Endothelial cell of umbilical vein (primary cell): ENCODE measurements around the gene PLPPR5. TPM values are rescaled to one million over a fixed set of nuclear protein-coding genes. Genes with fewer than 3 reads are reported as not detected.

Experiments
- BruUV-seq: library from RNA; stranded (reverse); fragments of 400-500 nt; replicated peaks from 2 replicates; lab custom pipeline; 2021; lab: Mats Ljungman, UMichigan
- CTCF ChIA-PET: fragments of 300-600, 350-600 bp; sonication (Branson Sonifier 250); formaldehyde crosslinking; loops from one replicate; lab custom pipeline; 2021; ENCODE audit warnings: antibody characterized with exemption, inconsistent platforms; lab: Charles Lee
- POLR2A ChIA-PET: fragments of 300-600, 350-600 bp; sonication (Branson Sonifier 250); formaldehyde crosslinking; loops from one replicate; lab custom pipeline; 2021; ENCODE audit warnings: antibody characterized with exemption, inconsistent platforms; lab: Charles Lee
- DNase-seq: peaks from one replicate; pipeline ENCODE4 v3.0.0-alpha.2; 2011; ENCODE audit warnings: low read depth, low spot score
- FAIRE-seq: peaks from 2 replicates; lab custom pipeline; 2011; peaks lifted over from hg19 to GRCh38; lab: Jason Lieb, UNC
- H2AFZ ChIP-seq: 2 replicates; pipeline ENCODE4 v1.6.0; 2012; ENCODE audit warnings: low read depth, low read length, control low read depth, inconsistent platforms
- H3K27ac ChIP-seq: 2 replicates; pipeline ENCODE4 v1.5.1; 2011; ENCODE audit warnings: low read depth, mild to moderate bottlenecking, control low read depth, low read length, moderate library complexity; ENCODE audit not compliant: insufficient read depth
- H3K27me3 ChIP-seq, 2 experiments: 2 replicates each; pipeline versions ENCODE4 v1.6.0 to v1.6.1; 2011; ENCODE audit warnings: low read length in 2 of 2, mixed read lengths in 1 of 2; ENCODE audit not compliant: control insufficient read depth in 2 of 2, insufficient read depth in 2 of 2
- H3K36me3 ChIP-seq, 2 experiments: 2 replicates in 1 of 2; 3 replicates in 1 of 2; pipeline ENCODE4 v1.5.1; 2011; ENCODE audit warnings: low read length in 2 of 2, mild to moderate bottlenecking in 1 of 2, moderate library complexity in 1 of 2; ENCODE audit not compliant: control insufficient read depth in 2 of 2, insufficient read depth in 2 of 2; ENCODE audit errors: extremely low read depth in 1 of 2
- H3K4me1 ChIP-seq: 3 replicates; pipeline ENCODE4 v1.5.1; 2011; ENCODE audit warnings: mild to moderate bottlenecking, low read length; ENCODE audit not compliant: control insufficient read depth, insufficient read depth; ENCODE audit errors: extremely low read depth
- H3K4me2 ChIP-seq: 2 replicates; pipeline ENCODE4 v1.6.1; 2011; ENCODE audit warnings: low read length, control low read depth, mixed read lengths; ENCODE audit not compliant: insufficient read depth
- H3K4me3 ChIP-seq, 3 experiments: fragments of 200-600 bp in 1 of 3; sonication (generic), shearing (Covaris generic) in 1 of 3; replicated peaks in 1 of 3; 2 replicates each; pipeline ENCODE4 v1.5.1; 2011 to 2016; ENCODE audit warnings: control low read depth in 3 of 3, low read length in 3 of 3, mild to moderate bottlenecking in 2 of 3, inconsistent platforms in 1 of 3, low read depth in 1 of 3, moderate library complexity in 1 of 3; ENCODE audit not compliant: insufficient read depth in 1 of 3
- H3K79me2 ChIP-seq: 2 replicates; pipeline ENCODE4 v1.6.0; 2012; ENCODE audit warnings: low read length, inconsistent platforms; ENCODE audit not compliant: control insufficient read depth, insufficient read depth
- H3K9ac ChIP-seq: replicated peaks from 2 replicates; pipeline ENCODE3; 2011; ENCODE audit warnings: low read length, control low read depth; ENCODE audit not compliant: insufficient read depth; ENCODE audit errors: extremely low read depth
- H3K9me1 ChIP-seq: replicated peaks from 3 replicates; pipeline ENCODE4 v1.6.0; 2011; ENCODE audit warnings: mild to moderate bottlenecking, low read length; ENCODE audit not compliant: control insufficient read depth, insufficient read depth; ENCODE audit errors: extremely low read depth
- H3K9me3 ChIP-seq: replicated peaks from 2 replicates; pipeline ENCODE4 v1.5.1; 2012; ENCODE audit warnings: low read length, inconsistent platforms; ENCODE audit not compliant: control insufficient read depth, insufficient read depth
- H4K20me1 ChIP-seq: replicated peaks from 2 replicates; pipeline ENCODE3; 2011; ENCODE audit warnings: mild to moderate bottlenecking, low read length; ENCODE audit not compliant: control insufficient read depth, insufficient read depth; ENCODE audit errors: extremely low read depth
- CTCF ChIP-seq, 2 donors: IDR thresholded peaks; 1 replicate in 1 of 2; 2 replicates in 1 of 2; pipeline ENCODE4 v1.5.1; 2011; ENCODE audit warnings: low read length in 2 of 2, mild to moderate bottlenecking in 2 of 2, moderate library complexity in 2 of 2, control low read depth in 1 of 2, inconsistent platforms in 1 of 2, low read depth in 1 of 2; ENCODE audit not compliant: insufficient read depth in 1 of 2; ENCODE audit errors: extremely low read depth in 1 of 2
- EZH2 ChIP-seq: IDR thresholded peaks from 2 replicates; pipeline ENCODE4 v1.6.1; 2012; ENCODE audit warnings: borderline replicate concordance, low read depth, mild to moderate bottlenecking, moderate library complexity, low read length, inconsistent platforms; ENCODE audit not compliant: severe bottlenecking
- FOS ChIP-seq: IDR thresholded peaks from 2 replicates; pipeline ENCODE4 v1.6.1; 2011; ENCODE audit warnings: mild to moderate bottlenecking, low read length, moderate library complexity, borderline replicate concordance; ENCODE audit not compliant: insufficient read depth
- GATA2 ChIP-seq: IDR thresholded peaks from 2 replicates; pipeline ENCODE4 v1.7.0; 2011; ENCODE audit warnings: low read depth, mild to moderate bottlenecking, moderate library complexity, mixed read lengths, low read length; ENCODE audit not compliant: insufficient read length, insufficient read depth
- JUN ChIP-seq: IDR thresholded peaks from 2 replicates; pipeline ENCODE4 v1.6.1; 2011; ENCODE audit warnings: borderline replicate concordance, low read depth; ENCODE audit not compliant: insufficient read length, insufficient read depth
- MAX ChIP-seq: IDR thresholded peaks from 2 replicates; pipeline ENCODE4 v1.6.1; 2011; ENCODE audit not compliant: insufficient read depth, insufficient read length
- MYC ChIP-seq: IDR thresholded peaks from one replicate; pipeline ENCODE4 v1.6.1; 2011; ENCODE audit warnings: mild to moderate bottlenecking, low read depth, low read length
- POLR2A ChIP-seq: IDR thresholded peaks from 2 replicates; pipeline ENCODE4 v1.6.1; 2012; ENCODE audit warnings: low read depth, mild to moderate bottlenecking, control low read depth, low read length
- POLR2AphosphoS5 ChIP-seq: IDR thresholded peaks from 2 replicates; pipeline ENCODE4 v1.6.1; 2012; ENCODE audit warnings: low read depth, mild to moderate bottlenecking, control low read depth, low read length, moderate library complexity; ENCODE audit not compliant: insufficient read depth
- dilution Hi-C: fragments of 300-500 bp; cut with MboI; formaldehyde crosslinking; loops from one replicate; pipeline ENCODE4 v1.15.0; 2019; ENCODE audit warnings: low sequenced_read_pairs; ENCODE audit not compliant: extremely low pct_ligation_motif_present
- intact Hi-C: fragments of 100-400 bp; cut with micrococcal nuclease; formaldehyde crosslinking; loops from one replicate; pipeline ENCODE4 v1.10.0; 2022
- polyA plus RNA-seq, 4 experiments: library from polyadenylated mRNA; depleted of rRNA in 3 of 4; stranded (reverse) in 3 of 4; unstranded in 1 of 4; fragments of >200 nt; gene quantifications; 2 replicates each; pipeline versions ENCODE4 v1.2.1 to v1.2.3, GENCODE V29; 2011 to 2012; ENCODE audit warnings: missing spikeins in 1 of 4
- total RNA-seq: library from RNA; stranded (reverse); gene quantifications from 2 replicates; pipeline ENCODE4 v1.2.3, GENCODE V29; 2021

The PLPPR5 gene
- total and polyA plus RNA-seq, 2 donors (not counting 3 experiments of a cell fraction or from before 2014, with no cell fraction given) = not detected

GRCh38 chr1:98923667-98924066, 81.0 kb downstream of the PLPPR5 start:
- POLR2A ChIA-PET = no interaction called here
- no peak overlapping the region for H3K4me3 ChIP-seq
- H4K20me1 ChIP-seq = no peaks in the 10 kb centered on the region
- no peaks in the 10 kb centered on the region for H3K9me1 ChIP-seq
- DNase-seq (no peak), FAIRE-seq (no peak)
- no peak overlapping the region for H3K9ac ChIP-seq
- H3K27ac ChIP-seq = no peak overlapping the region
- H3K4me2 ChIP-seq = no peak overlapping the region
- CTCF ChIA-PET = interaction anchor here (0.6 to 1.1 kb wide), 2 partner anchors 10 to 17 kb away, joined by 3 read pairs; no protein-coding TSS in a partner anchor
- no peaks in the 10 kb centered on the region for H3K27me3 ChIP-seq
- no peaks in the 10 kb centered on the region for H3K9me3 ChIP-seq
- dilution Hi-C loops = no loop called here
- BruUV-seq = no TSS peak
- no peak overlapping the region for H2AFZ ChIP-seq
- intact Hi-C loops = no loop called here
- no peak for TF ChIP-seq GATA2
- no peak for TF ChIP-seq JUN
- no peak for TF ChIP-seq MYC
- TF ChIP-seq POLR2AphosphoS5 = no peak
- no peak for TF ChIP-seq MAX
- no peak for TF ChIP-seq POLR2A
- no peak for TF ChIP-seq FOS
- no peak for TF ChIP-seq EZH2
- TF ChIP-seq CTCF (IDR thresholded peaks at IDR 0.05; ENCODE audit: extremely low read depth in 1 of 2, insufficient read depth in 1 of 2, low read depth in 1 of 2, low read length in 2 of 2) = no peak
- H3K36me3 ChIP-seq = no peaks in the 10 kb centered on the region
- H3K4me1 ChIP-seq = peaks cover 6% of the 10 kb centered on the region
- no peaks in the 10 kb centered on the region for H3K79me2 ChIP-seq
